Left renal pelvis (tissue), 4 donors: ENCODE results near the gene TCF20. TPM values are rescaled to one million over a fixed set of nuclear protein-coding genes. Genes with fewer than 3 reads are reported as not detected.

Experiments
- DNase-seq, 4 donors: peaks; one replicate each; pipeline ENCODE4 v3.0.0-alpha.2; 2013; ENCODE audit warnings: low read depth in 4 of 4, low spot score in 3 of 4
- polyA plus RNA-seq, 4 donors: library from polyadenylated mRNA; unstranded; fragments of 120-200 nt; gene quantifications; one replicate each; pipeline ENCODE4 v1.2.1, GENCODE V29; 2013; ENCODE audit not compliant: insufficient read length in 4 of 4

The TCF20 gene
- polyA plus RNA-seq, 4 donors, result 18.4 to 28.4 (median 25.4) TPM

DNA sequence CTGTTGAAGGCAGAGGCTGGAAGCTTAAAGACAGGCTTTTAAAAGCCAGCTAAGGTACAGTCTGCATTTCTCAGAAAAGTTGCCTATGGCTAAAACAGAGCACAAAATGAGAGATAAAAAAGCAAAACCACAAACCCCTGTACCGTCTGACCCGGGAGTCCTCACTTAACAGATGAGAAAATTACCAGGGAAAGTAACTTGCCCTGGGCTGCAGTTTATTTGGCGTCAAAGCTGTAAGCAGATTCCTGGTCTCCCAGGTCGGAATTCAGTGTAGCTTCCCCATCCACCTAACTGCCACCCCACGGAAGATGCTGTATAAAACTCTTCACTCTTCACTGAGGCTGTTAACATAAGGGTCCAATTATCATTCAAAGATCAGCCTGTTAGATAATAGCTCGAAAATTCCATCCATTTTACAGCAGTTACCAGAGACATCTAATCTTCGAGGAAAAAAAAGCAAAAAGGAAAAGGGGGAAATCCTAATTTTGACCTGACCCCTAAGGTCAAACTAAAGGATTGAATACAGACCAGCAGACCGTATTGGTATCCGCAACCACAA is 1.5 kb downstream of the TCF20 start:
- no peak for DNase-seq

DNA sequence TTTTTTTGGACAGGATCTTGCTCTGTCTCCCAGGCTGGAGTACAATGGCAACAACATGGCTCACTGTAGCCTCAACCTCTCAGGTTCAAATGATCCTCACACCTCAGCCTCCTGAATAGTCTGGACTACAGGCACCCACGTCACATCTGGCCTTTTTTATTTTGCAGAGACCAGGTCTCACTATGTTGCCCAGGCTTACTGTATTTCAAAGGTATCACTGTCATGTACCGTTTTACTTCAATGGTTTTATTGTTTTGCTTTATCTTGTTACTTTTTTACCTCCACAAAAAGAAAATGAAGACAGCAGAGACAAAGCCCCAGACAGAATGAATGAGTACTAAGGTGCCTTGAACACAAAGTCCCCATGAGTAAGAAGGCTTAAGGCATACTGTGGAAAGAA is 5.1 kb downstream of the TCF20 start:
- DNase-seq, result no peak

DNA sequence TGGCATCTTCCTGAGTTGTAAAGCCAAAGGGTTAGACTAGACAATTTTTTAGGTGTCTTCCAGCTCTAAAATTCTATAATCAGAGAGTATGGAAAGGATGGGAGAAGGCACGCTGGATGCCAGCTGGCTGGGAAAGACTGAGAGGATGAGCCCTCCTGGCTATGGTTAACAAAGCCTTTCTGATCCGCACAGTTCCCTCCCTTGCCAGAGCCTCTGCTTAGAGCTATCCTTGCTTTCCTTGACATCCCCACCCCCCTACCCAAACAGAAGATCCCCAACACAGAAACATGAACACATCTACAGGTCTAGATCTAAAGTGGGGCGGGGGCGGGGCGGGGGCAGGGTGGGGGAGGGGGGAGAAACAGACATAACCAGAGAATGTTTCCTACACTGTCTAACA is 6.5 kb downstream of the TCF20 start:
- DNase-seq, result no peak

DNA sequence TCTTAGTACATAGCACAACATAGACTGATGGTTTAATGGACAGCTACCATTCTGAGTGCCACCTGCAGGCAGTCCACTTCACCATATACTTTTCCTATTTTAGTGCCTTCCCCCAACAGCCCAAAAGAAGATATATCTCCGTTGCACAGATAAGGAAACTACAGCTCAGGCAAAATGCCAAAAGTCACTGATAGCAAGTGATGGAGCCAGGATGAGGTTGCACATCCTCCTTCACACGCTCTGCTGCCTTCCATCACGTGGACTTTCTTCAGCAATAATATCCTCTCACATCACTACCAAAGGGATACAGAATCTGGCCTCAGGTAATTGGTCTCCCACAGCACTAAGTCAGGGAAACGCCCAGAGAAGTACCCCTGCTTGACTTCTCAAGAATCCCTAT is 7.5 kb downstream of the TCF20 start:
- no peak for DNase-seq

DNA sequence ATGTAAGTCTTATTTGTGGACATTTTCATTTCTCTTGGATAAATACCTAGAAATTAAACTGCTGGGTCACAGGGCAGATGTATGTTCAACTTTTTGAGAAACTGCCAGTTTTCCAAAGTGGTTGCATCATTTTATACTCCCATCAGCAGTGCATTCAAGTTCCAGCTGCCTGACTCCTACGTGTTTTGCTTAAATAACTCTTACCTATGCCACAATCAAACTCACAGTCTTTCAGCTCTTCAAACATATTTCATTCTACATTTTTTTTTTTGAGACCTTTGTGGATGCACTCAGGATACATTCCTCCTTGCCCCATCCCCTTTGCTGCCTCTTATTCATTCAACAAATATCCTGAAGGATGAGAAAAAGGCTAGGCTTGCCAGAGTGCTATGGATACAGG is 9.2 kb downstream of the TCF20 start:
- DNase-seq, result no peak

DNA sequence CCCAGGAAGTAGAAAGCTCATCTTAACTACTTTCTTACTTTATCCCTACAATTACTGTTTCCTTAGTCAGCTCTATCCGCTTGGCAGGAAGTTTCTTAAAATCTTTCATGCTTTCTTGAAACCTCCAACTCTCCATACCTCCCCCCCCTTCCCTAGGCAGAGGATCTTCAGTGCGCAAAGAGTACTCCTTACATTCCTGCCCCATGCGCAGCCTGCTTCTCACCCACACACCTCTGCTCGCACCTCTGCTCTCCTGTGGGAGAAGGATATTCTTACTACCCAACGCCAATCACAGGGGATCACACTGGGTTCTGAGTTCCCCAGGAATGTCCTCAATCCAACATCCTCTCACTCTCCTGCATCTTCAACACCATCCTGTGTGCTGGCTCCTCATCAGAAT is 12.3 kb downstream of the TCF20 start:
- DNase-seq, result no peak

DNA sequence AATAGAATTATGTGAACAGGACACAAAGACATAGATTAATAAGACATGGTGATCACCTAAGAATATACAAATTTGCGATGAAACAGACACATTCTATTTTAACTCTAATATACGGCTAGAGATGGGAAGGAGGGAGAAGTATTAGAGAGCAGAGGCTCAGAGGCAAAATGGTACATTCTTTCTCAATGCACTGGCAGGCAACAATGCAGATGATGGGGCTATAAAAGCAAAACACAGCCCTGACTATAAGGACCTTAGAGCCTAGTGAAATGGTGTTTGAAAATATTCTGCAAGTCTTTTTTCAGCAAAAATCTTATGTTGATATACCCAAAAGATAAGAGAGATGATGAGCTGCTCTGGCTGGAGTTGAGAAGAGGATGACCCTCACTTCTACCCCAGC is 13.1 kb downstream of the TCF20 start:
- DNase-seq, result no peak

DNA sequence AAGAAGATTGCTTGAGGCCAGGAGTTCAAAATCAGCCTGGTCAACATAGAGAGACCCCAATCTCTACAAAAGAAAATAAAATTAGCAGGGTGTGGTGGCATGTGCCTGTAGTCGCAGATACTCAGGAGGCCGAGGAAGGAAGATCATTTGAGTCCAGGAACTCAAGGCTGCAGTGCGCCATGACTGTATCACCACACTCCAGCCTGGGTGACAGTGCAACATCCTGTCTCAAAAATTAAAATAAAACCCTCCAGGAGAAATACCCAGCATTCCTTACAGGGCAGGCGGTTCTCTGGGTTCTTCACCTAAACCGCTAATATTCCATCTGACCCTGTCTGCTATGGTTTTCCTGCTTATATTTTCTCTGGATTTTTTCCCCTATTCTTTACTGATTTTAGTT is 13.5 kb downstream of the TCF20 start:
- no peak for DNase-seq

DNA sequence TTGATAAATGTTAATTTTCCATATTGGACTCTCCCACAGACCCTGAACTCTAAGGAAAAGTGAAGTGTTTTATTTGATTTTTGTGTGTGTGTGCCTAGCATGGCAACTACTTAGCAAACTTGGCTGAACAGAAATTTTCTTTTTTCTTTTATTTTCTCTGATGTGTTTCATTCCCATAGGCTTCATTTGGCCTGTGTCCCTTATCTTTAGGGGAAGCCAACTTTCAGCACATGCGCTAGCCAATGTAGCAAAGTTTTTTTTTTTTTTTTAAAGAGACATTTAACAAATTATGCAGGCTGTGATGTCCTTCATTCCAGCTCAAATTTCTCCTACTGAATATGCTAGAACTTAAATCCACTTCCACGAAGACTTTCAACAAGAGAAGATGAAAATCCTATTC is 14.2 kb downstream of the TCF20 start:
- no peak for DNase-seq

DNA sequence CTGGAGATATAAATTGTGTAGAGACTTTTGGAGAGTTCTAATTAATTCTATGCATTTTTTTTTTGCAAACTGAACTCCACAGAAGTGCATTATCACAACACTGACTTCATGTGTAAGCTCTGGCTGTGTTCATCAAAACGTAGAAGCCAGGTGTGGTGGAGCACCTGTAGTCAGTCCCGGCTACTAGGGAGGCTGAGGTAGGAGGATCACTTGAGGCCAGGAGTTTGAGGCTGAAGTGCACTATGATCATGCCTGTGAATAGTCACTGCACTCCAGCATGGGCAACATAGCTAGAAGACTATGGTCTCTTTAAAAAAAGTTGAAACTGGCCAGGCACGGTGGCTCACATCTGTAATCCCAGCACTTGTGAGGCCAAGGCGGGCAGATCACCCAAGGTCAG is 20.6 kb downstream of the TCF20 start:
- no peak for DNase-seq

DNA sequence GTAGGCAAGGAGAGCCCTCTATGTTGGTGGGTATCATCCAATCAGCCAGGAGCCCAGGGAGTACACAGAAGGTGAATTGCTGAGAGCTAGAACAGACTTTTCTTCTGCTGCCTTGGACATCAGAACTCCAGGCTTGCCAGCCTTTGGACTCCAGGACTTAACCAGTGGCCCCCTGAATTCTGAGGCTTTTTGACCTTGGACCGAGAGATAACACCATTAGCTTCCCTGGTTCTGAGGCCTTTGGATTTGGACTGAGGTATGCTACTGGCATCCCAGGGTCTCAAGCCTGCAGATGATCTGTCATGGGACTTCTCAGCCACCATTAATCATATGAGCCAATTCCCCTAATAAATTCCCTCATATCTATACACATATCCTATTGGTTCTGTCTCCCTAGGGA is 21.5 kb downstream of the TCF20 start:
- DNase-seq, result no peak

DNA sequence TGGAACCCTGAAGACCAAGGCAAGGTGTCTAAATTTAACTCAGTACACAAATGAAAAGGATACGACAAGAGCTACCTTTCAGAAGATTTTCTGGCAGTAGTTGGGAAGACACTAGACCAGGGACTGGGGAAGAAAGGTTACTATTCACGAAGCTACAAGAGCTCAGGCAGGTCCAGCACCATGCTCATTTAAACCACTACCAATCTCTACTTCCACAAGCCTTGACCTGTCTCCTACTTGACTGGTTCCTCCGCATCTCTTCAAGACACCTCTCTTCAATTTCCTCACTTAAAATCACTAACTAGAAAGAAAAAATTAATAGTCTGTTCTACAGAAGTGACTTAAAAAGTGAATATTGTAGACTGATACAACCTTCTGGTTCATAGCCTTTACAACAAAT is 22.9 kb downstream of the TCF20 start:
- no peak for DNase-seq

DNA sequence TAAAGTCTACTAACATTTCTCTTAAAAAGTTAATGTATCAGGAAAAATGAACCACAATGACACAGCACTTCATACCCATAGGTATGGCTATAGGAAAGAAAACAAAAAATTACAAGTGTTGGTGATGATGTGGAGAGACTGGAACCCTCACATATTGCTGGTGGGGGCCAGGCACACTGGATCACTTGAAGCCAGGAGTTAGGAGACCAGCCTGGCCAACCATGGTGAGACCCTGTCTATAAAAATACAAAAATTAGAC is 26.7 kb downstream of the TCF20 start:
- no peak for DNase-seq

DNA sequence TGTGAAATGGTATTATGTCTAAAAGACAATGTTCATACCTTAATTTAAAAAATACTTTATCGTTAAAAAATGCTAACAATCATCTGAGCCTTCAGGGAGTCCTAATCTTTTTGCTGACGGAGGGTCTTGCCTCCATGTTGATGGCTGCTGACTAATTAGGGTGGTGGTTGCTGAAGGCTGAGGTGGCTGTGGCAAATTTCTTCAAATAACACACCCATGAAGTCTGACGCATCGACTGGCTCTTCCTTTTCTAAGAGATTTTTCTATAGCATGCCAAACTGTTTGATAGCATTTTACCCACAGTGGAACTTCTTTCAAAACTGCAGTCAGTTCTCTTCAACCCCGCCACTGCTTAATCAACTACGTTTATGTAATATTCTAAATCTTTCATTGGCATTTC is 33.6 kb downstream of the TCF20 start:
- DNase-seq, result no peak

DNA sequence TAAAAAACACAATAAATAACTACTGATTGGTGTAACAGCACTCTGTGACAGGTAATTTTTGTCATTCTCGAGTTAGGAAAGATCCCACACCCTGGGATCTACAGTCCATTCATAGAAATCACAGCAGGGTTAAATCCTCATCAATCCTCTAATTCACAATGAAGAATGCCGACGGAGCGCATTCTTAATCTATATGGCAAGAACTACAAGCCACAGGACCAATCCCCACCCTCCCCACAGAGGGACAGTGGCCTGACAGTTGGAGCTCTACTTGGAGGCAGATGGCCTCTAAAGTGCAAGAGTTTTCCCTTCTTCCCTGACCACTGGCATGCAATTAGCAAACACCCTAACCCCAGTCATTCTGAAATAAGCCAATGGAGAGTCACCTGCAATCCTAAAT is 34.2 kb downstream of the TCF20 start:
- no peak for DNase-seq

DNA sequence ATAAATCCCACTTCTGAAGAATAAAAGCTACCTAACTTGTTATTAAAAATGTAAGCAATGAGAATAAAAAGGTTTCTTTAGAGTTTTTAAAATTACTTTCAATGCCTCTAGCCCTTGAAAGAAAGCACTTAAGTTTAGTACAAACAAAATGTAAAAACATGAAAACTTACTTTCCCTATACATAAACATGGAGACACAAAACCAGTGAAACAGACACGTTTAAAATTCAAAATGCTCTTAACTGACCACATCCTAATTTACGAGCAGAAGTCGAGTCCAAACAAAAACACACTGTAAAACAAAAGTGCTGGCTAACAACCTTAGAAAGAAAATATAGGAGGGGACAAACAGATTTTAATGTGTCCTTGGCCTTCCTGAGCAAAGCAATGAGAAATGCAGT is 36.6 kb downstream of the TCF20 start:
- no peak for DNase-seq

DNA sequence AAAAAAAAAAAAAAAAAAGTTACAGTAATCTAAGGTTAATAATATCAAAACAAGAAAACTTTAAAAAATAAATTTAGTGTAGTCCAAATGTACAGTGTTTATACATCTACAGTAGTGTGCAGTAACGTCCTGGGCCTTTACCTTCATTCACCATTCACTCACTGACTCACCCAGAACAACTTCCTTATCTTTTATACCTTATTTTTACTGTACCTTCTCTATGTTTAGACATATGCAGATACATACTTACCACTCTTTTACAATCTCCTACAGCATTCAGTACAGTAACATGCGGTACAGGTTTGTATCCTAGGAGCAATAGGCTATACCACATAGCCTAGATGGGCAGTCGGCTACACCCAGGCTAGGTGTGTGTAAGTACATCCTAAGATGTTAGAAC is 38.5 kb downstream of the TCF20 start:
- DNase-seq, result no peak

DNA sequence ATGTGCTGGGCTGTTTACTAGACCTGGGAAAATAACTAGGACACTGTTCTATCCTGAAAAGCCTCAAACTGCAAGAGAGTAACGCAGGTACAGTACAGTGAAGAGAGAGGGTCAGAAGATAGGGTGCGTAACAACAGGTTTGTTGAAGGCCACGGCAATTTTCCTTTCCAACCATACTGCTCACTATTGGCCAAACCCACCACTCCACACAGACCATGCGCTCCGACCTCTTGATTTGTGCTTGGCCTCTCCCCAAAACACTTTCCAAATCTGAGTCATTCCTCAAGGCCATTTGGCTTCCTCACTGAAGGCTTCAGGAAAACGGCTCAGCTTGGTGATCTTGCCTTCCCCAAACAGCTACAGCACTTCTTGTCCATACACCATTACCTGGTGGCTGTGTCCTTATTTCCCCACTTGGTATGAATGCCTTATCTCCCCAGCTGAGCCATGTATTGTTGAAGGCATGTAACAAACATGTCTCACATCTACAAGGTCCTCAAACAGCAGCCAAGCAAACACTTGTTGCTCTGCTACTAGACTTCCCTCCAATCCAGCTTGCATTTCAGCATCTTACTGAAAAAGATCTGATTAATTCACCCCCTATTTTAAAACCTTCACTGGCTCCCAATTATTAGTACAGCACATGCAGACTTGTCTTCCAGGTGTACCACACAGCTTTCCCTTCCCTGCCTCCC is 40.9 kb downstream of the TCF20 start:
- no peak for DNase-seq

DNA sequence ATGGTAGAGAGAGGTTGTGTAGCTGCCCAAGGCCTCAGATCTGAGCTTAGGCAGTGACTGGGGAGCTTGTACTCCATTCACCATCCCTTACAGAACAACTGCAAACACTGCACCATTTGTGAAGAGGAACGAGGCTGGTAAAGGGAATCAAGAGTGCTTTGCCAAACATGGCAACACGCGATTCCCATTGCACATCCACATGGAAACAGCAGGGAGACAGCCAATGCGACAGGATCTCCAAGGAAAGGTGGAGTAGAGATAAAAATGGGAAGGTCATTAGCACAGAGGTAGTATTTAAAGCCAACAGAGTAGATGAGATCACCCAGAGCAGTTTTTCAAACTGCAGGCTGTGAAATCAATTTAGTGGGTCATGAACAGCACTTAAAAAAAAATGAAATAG is 42.0 kb downstream of the TCF20 start:
- no peak for DNase-seq

DNA sequence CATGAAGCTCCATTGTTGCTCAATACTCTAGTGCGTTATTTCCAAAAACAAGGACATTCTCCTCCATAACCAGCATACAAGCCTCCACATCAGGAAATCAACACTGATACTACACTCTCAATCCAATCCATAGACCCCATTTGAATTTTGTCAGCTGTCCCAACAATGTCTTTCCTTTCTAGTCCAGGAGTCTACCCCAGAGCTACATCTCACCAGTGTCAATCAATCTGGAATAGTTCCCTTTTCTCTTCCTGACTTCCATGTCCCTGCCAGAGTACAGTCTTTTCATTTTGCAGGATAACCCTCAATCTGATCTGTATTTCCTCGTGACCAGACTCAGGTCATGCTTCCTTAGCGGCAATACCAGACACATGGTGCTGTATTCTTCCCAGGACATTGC is 43.0 kb downstream of the TCF20 start:
- DNase-seq, result no peak

DNA sequence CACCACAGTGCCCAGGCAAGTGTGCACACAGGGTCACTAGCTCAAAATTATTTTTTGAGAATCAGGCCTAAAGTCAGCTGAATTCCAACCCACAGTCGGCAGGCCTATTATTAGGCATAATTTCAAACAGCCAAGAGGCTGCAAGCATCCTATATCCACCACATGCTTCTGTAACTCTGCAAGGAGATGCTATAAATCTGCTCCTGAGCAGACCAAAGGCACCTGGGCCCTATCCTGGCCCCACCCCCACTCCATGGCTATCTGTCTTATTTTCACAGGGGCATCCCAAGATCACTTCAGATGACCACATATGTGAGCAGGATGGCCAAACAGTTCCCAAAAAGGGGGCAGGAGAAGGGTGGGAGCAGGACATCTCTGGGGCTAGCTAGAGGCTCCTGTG is 44.6 kb downstream of the TCF20 start:
- DNase-seq, result no peak

DNA sequence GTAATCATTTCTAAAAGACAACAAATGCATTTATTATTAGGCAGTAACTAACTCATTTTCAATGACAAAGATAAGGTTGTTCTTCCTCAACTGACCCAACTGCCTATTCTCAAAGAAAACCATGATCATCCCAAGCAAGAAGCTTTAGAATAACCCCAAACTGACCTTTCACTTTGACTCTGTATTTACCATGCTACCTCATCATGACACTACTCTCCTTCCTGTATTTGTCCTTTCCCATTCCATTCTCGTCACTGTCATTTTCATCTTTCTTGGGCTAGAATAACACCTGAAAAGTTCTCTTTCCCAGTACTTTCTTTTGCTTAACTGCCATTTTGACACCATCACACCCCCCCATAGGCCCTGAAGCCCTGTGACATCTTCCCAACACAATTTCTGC is 48.3 kb downstream of the TCF20 start:
- DNase-seq, result no peak
